ES-I3 (cell line): Measurements from ENCODE around the gene TERC.

Experiments used
- H3K36me3 ChIP-seq: 2 replicates; pipeline ENCODE4 v1.6.1; 2013; ENCODE audit warnings: mild to moderate bottlenecking, low read length, control low read depth, moderate library complexity; ENCODE audit not compliant: insufficient read depth
- H3K4me1 ChIP-seq: 2 replicates; pipeline ENCODE4 v1.6.1; 2013; ENCODE audit warnings: mild to moderate bottlenecking, control low read depth, low read length; ENCODE audit not compliant: insufficient read depth
- H3K9ac ChIP-seq: 2 replicates; pipeline ENCODE4 v1.6.1; 2013; ENCODE audit warnings: low read depth, mild to moderate bottlenecking, low read length, moderate library complexity
- H3K9me3 ChIP-seq: 2 replicates; pipeline ENCODE4 v1.6.1; 2013; ENCODE audit warnings: mild to moderate bottlenecking, low read length, moderate library complexity; ENCODE audit not compliant: control insufficient read depth, insufficient read depth

TERC gene

DNA sequence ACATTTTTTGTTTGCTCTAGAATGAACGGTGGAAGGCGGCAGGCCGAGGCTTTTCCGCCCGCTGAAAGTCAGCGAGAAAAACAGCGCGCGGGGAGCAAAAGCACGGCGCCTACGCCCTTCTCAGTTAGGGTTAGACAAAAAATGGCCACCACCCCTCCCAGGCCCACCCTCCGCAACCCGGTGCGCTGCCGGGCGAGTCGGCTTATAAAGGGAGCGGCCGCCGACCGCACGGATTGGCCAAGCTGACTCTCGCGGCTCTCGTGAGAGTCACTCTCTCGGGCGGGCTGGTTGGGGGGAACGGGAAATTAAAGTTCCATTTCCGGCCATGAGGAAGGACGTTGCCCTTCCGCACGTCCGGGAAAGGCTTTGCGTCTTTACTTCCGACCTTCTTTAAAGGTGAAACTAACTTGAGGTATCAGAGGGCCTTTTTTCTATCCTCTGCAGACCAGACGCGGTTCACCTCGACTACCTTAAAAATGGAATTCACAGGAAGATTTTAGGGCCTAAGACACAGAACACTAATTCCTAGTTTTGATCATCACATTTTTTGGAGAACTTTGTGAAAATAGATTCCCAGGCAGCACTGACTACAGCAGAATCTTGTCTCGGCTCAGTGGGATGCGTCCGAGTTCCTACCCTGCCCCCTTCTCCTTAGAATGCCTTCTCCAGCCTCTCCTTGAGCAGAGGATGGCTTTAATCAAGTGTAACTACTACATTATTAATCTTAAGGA is at the start of gene TERC:
TSS of gene TERC (minus strand) at position 179 of the 731 bp plus-strand sequence.
- H3K9ac ChIP-seq, result peak within 1 kb of the TSS; percentile 97

DNA sequence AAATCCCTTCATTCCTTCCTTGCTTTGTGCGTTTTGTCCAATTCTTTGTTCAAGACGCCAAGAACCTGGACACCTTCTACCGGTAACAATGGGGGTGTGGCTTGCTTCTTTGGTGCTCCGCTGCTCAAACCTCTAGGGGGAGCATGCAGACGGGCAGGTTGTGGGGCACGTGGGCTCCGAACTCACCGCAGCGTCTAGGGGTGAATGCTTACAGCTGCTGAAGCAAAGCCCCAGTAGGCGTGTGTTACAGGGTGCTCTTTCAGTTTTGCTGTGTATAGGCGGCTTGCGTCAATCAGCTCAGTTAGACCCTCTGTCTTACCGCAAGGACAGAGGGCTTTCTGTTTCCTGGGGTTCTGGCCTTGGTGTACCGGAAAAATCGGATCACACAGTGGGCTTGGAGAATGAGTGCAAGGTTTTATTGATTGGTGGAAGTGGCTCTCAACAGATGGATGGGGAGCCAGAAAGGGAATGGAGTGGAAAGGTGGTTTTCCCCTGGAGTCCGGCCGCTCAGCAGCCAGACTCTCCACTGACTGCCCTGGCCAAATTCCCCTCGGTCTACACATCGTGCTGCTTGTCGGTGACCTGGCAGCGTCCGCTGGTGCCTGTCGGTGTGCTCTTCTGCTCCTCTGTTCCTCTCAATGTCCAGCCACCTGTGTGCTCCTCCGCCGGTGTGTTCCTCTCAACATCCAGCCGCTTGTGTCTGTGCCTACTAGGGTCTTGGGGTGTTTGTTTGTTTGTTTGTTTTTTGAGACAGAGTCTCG is 49.1 kb upstream of the TERC start:
- H3K9me3 ChIP-seq, result no peaks in the 10 kb centered on the region; the same call in 1 of the 2 replicates
- H3K9ac ChIP-seq, result peak overlapping the region; percentile 80; the same call in 1 of the 2 replicates
- no peaks in the 10 kb centered on the region for H3K36me3 ChIP-seq
- peaks cover 4% of the 10 kb centered on the region for H3K4me1 ChIP-seq

More for the DNA sequence above, at the start of gene TERC:
- H3K36me3 ChIP-seq, result no peaks in the 10 kb centered on the region
- H3K4me1 ChIP-seq, result no peaks in the 10 kb centered on the region
- H3K9me3 ChIP-seq, result peaks cover 4% of the 10 kb centered on the region

DNA sequence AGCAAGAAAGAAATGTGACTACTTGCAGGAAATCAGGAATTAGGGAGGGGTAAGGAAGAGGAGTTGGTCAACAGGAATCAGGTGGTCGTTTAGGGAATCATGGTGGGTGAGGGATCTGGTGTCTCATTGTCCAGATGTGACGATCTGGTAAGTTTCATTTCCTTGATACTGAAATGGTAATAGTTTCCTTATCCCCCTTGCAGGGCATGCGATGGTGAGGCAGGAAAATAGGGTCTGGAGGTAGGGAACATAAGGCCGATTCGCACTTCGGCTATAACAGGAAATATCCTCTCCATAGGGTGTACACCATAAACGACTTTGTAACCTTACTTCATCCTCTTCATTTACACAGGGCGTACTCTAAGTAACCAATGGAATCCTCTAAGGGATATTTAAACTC is 48.4 kb upstream of the TERC start:
- H3K9me3 ChIP-seq, result no peaks in the 10 kb centered on the region; the same call in 1 of the 2 replicates
- no peaks in the 10 kb centered on the region for H3K36me3 ChIP-seq
- H3K9ac ChIP-seq, result peak overlapping the region; percentile 80; the same call in 1 of the 2 replicates
- peaks cover 4% of the 10 kb centered on the region for H3K4me1 ChIP-seq

DNA sequence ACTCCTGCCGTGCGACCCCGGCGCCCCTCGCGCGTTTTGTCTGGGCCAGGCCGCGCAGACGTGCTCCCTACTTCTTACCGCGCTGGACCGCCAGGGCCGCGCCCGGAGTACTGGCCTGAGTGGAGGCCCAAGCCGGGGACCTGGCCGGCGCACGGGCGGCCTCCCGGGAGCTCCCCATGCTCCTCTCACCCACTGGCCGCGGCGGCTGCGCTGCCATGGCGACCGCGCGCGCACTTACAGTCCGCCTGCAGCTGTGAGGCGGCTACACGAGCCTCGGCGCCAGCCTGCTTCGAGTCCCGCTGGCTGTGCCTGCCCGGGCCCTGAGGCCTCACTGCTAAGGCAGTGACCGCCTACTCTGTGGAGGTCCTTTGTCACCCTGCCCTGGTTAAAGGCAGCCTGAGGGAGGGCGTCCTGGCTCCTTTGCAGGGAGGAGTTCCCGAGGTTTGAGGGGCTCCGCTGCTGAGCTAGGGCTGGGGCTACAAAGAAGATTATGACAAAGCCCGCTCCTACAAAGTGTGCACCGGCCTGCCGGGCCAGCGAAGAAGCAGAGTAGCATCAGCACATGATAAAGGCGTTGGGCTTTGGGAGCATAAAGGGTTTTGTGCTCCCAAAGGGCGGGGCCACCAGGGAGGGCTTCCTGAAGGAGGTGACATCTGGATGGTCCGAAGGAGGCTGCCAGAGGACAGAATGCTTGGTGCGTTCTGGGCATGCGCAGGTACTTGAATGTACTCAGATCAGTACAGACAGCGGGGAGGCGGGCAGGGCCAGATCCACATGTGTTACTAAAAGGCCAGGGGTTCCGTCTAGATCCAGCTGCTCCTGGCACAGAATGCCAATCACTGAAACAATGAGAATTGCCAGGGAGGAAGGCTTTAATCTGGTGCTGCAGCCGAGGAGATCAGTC is 47.7 kb upstream of the TERC start, which contains the start of the genes LRRC34 and LRRIQ4:
TSS of gene LRRC34 (minus strand) at position 573 of the 904 bp plus-strand sequence. CDS start at position 217, 356 bp downstream.
TSS of gene LRRIQ4 (plus strand) at position 539 of the 904 bp plus-strand sequence. CDS start 9,052 bp downstream, outside the sequence.
- H3K36me3 ChIP-seq, result no peaks in the 10 kb centered on the region
- peak within 1 kb of the TSS; percentile 80 for H3K9ac ChIP-seq
- H3K9me3 ChIP-seq, result no peaks in the 10 kb centered on the region; the same call in 1 of the 2 replicates
- peaks cover 4% of the 10 kb centered on the region for H3K4me1 ChIP-seq

DNA sequence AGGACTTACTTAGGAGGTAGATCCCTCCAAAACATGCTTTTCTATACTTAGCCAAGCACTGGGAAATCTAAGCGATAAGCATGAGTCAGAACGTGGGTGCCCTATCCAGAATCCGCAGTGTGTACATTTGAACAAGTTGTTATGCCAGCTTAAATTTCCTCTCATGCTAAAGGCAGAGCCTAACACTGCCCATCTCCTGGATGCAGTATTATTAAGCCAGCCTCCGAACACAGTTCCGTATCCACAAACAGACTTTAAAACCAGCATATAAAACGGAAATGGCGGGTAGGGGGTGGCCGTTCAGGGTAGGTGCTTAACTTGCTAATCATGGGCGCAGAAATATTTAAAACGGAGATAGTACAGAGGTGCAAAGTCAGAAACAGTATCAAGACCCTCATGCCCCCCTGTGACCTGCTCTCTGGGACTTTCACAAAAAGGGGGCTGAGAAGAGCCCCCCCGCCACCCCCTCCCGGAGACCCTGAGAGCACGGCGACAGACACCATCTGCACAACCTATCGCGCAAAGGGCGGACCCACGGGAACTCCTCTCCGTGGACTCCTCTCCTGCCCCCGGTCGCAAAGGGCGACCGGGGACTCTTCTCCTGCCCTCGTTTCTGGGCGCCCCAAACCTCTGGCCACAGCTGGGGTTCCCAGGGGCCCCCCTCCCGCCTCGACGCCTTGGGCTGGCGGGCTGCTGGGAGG is 46.9 kb upstream of the TERC start:
- Histone ChIP-seq H3K9ac (peak overlapping the region; percentile 80), H3K4me1 (peaks cover 4% of the 10 kb centered on the region)

DNA sequence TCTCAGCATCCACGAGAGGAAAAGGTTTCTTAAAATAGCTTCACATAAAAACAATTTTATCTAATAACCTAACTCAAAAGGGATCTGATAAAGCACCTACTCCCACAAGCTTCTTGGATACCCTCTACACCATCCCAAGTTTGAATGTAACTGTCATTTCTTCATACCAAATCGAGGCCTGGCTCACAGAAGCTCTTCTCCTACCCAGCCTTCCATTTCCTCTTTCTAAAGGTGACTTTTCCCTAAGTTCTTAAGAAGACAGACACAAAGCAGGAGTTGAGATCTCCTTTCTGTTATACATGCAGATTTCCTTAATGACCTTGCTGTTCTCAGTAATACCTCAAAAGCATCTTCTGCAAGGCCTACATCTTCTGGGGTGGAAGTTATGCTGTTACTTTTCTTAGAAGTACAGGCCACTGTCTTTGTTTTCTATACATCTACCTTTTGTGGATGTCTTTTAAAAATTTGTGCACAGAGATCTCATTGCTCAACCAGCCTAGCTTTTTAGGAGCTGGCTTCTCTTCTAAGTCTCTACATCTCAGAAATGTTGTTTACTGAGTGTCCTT is 44.5 kb upstream of the TERC start:
- Histone ChIP-seq H3K9me3 (no peaks in the 10 kb centered on the region), H3K36me3 (no peaks in the 10 kb centered on the region; the same call in 1 of the 2 replicates), H3K9ac (no peak overlapping the region), H3K4me1 (peaks cover 4% of the 10 kb centered on the region)

More for the DNA sequence above, 46.9 kb upstream of the TERC start:
- no peaks in the 10 kb centered on the region; the same call in 1 of the 2 replicates for H3K36me3 ChIP-seq
- no peaks in the 10 kb centered on the region; the same call in 1 of the 2 replicates for H3K9me3 ChIP-seq

DNA sequence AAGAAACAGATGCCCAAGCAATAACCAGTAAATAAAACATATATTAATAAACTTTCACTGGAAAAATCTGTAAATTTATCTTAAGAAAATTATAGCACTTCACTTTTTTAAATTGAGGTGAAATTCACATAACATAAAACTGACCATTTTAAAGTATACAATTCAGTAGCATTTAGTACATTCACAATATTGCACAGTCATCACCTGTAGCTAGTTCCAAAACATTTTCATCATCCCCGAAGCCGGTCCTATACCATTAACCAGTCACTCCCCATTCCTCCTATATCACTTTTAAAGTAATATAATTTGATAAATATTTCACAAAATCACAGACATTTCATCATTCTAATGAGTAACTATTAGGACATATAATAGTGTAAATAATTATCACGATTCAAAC is 39.8 kb upstream of the TERC start:
- Histone ChIP-seq H3K9me3 (no peaks in the 10 kb centered on the region), H3K36me3 (no peaks in the 10 kb centered on the region; the same call in 1 of the 2 replicates), H3K4me1 (no peaks in the 10 kb centered on the region), H3K9ac (no peak overlapping the region)

DNA sequence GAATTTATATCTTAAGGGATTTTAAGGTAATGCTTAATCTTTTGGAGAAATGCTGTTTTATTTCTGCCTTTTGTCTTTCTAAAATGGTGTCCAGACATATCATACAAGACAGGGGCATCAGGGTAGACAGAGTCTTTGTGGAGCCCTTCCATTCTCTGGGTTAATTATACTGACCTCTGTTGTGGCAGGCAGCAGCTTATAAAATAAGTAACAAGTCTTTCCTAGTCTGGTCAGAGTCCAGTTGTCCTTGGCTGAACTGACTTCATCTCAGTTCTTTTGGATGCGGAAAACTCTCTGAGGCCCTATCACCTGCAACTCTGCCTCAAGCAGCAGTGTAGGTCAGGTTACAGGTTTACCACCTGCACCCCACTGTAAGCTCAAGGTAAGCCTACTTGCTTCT is 27.5 kb upstream of the TERC start:
- Histone ChIP-seq H3K4me1 (0 out of 2 replicates have a peak, but pooled peaks cover 5% of the 10 kb centered on the region), H3K36me3 (no peaks in the 10 kb centered on the region; the same call in 1 of the 2 replicates), H3K9me3 (no peaks in the 10 kb centered on the region), H3K9ac (no peak overlapping the region)

DNA sequence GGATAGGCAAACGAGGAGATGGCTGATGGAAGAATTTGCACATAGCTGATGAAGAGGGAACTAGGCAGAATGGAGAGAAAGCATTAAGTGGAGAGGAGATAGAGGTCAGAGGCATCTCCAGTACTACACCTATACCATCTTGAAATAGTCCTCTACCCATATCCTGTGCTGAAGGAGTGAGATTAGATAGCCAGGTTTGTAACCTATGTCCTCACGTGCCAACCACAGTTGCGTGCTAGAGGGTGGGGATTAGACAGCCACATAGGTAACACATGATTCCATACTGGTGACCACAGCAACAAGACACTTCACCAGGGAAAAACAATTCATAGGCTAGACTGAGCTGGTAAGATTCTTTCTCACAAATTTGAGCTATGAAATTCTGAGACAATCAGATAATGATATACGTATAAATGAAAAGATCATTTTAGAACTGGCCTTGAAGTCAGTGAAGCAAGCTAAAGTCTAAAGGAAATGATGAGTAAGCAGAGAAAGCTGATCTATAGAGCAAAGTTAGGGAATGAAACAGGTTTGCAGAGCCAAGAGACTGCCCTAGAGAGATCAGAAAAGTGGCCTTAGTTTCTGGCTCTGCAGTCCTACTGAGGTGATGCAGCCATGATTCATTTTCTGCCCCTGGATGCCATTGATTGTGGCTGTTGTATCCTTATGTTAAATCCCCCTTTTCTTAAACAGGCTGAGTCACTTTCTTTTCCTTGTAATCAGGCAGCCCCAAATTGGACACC is 26.0 kb upstream of the TERC start:
- no peak overlapping the region for H3K9ac ChIP-seq
- no peaks in the 10 kb centered on the region for H3K9me3 ChIP-seq
- 0 out of 2 replicates have a peak, but pooled peaks cover 5% of the 10 kb centered on the region for H3K4me1 ChIP-seq
- H3K36me3 ChIP-seq, result no peaks in the 10 kb centered on the region; the same call in none of the 2 replicates

DNA sequence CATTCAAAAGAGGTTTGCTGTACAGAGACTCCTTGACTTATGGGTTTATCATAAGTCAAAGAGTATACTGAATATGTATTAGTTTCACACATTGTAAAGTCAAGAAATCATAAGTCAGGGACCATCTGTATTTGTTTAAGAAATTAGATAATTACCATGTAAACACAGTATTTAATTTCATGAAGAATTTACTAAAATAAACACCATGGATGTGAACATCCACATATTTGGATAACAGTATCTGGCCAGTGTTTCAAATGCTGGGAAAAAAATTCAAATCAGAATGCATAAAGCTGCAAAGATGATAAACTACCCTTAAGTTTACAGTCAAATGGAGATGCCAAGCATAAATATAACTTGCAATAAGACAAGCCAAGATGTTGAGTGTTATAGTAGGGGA is 25.4 kb upstream of the TERC start:
- no peaks in the 10 kb centered on the region; the same call in none of the 2 replicates for H3K36me3 ChIP-seq
- H3K9me3 ChIP-seq, result no peaks in the 10 kb centered on the region
- H3K9ac ChIP-seq, result no peak overlapping the region

DNA sequence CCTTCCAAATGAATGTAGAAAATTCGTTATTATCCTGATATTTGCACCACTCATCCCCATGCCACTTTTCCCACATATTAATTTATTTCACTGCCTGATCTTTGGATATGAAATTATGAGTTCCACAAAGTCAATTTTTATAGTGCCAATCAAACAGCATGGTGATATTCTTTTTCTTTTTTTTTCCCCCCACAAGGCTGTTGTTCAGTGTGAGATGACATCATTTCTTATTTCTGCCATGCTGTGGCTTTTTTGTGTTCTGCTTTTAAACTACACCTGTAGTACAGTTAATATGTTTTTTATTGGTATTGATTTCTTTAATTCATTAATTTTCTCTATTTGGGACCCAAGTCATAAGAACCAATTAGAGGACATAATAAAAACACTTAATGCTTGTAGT is 22.9 kb upstream of the TERC start:
- Histone ChIP-seq H3K9me3 (no peaks in the 10 kb centered on the region), H3K9ac (no peak overlapping the region), H3K36me3 (no peaks in the 10 kb centered on the region; the same call in none of the 2 replicates), H3K4me1 (0 out of 2 replicates have a peak, but pooled peaks cover 5% of the 10 kb centered on the region)

More for the DNA sequence above, 25.4 kb upstream of the TERC start:
- H3K4me1 ChIP-seq, result 0 out of 2 replicates have a peak, but pooled peaks cover 5% of the 10 kb centered on the region

DNA sequence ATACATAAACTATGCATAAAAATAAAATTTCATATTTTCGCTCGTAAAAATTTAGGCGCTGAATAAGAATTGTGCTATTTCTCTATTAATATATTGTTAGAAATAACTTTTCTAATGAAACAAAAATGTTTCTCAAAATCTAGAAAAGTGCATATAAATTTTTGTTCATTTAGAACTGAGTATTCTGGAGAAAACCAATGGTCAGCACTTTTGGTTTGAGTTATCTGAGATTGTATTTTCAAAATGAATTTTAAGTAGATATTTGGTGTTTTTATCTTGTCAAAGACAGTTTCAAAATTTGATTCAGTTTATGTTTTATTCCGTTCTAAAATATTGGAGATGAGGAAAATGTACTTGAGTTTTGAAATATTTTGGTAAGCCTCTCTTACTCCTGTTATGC is 22.3 kb upstream of the TERC start:
- Histone ChIP-seq H3K9ac (no peak overlapping the region), H3K9me3 (no peaks in the 10 kb centered on the region), H3K36me3 (no peaks in the 10 kb centered on the region; the same call in none of the 2 replicates), H3K4me1 (0 out of 2 replicates have a peak, but pooled peaks cover 5% of the 10 kb centered on the region)
